Renal cortical epithelial cell (primary cell): ENCODE data around the gene GJB2. TPM values are rescaled to one million over a fixed set of nuclear protein-coding genes. Genes with fewer than 3 reads are reported as not detected.
"Not testable (repeated sequence)": the region's sequence is repeated elsewhere in the genome, so short reads cannot be mapped to it uniquely, and the experiment has no call there.

Experiments
- DNase-seq: peaks from one replicate; pipeline ENCODE4 v3.0.0-alpha.2; 2011; ENCODE audit warnings: low read depth
- total RNA-seq: library from RNA; depleted of rRNA; stranded (reverse); fragments of >200 nt; gene quantifications from 2 replicates; pipeline ENCODE4 v1.2.3, GENCODE V29; 2014

The GJB2 gene
- total RNA-seq, 1 donor from 2014 or later, result 0.75 TPM

DNA sequence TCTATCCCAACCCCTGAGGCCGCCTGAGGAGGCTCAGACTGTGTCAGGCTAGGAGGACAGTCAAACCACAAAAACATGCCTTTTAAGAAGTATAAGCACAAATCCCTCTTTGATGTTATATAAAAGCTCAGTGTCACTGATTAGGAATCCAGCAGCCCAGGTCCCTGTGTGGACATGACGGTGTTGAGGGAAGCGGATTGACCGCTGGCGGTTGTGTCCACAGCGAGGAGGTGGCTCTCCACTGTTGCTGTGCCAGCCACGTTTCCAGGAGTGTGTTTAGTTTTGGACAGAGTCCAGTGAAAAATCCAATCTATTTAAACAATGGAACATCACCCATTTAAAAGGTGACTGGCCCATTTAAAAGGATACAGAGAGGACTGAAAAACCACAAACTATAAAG is 24.3 kb downstream of the GJB2 start:
- DNase-seq, result no peak

DNA sequence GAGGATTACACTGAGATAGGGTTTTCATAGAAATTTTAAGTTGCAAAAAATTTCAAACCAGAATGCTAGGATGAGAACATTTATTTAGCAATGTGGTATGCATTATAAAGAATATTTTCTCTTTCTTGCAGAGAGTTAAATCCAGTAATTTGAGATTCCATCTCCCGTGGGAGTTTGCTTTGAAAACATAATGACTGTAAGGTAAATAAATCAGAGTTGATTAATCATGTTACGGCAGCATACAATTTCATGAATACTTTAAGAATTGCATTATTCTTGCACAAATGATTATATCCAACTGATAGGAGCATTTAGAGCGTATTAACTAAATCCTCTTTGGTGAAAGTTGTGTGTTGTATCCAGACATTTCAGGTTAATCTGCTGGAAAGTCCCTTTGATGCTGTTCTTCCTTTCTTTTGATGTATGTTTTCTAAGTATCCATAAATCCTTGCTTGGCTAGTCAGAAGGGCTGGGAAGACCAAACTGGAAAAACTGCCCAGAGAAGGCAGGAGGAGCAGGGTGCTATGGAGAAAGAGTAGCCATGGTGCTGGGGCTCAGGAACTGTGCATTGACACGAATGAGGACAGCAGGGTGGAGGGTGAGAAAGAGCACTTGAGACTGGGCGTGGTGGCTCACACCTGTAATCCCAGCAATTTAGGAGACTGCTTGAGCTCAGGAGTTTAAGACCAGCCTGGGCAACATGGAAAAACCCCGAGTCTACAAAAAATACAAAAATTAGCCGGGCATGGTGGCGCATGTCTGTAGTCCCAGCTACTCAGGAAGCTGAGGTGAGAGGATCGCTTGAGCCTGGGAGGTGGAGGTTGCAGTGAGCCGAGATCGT is 27.1 kb downstream of the GJB2 start:
- DNase-seq, result no peak

DNA sequence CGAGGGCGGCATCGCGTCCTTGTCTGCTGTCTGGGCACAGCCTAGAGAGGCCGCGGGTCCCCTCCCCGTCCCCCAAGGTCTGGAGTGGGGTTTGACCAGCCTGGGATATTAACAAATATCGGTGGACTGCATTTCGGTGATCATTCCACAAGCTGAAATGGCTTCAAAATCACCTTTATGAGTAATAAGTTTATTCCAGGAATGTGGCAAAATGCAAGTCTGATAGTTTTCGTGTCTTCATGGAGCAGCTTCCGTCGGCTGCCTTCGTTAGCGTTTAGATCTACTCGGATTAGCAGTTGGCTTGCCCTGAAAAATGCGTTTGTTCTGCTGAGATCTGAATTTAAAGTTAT is 30.8 kb downstream of the GJB2 start:
- no peak for DNase-seq

DNA sequence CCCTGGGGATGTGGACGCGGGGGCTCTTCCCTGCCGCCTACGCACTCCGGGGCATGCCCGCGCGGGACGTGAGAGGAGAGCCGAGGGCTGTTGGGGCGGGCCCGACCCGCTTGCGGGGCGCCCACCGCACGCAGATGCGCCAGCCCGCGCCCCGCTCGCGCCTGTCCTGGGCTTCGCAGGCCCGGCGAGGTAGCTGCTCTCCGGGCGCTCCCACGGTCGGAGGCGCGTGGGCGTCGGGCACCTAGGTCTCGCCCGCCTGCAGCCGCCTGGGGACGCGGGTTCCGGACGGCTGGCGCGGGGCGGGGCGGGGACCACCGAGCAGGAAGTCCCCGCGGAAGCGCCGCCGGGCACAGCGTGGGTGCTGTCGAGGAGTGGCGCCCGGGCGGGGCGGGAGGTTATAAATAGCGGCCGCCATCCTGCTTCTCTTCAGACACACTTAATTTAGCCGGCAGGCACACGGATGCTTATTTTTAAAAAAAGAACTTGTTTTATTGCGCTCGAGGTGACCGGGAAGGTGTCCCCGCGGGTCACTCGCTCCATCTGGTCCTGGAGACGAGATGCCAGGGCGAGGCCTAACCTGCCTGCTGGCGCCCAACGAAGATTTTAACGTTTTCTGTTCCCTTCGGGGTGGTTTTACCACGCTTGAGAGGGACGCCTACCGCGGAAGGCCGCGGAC is 31.3 kb downstream of the GJB2 start:
- no peak for DNase-seq

DNA sequence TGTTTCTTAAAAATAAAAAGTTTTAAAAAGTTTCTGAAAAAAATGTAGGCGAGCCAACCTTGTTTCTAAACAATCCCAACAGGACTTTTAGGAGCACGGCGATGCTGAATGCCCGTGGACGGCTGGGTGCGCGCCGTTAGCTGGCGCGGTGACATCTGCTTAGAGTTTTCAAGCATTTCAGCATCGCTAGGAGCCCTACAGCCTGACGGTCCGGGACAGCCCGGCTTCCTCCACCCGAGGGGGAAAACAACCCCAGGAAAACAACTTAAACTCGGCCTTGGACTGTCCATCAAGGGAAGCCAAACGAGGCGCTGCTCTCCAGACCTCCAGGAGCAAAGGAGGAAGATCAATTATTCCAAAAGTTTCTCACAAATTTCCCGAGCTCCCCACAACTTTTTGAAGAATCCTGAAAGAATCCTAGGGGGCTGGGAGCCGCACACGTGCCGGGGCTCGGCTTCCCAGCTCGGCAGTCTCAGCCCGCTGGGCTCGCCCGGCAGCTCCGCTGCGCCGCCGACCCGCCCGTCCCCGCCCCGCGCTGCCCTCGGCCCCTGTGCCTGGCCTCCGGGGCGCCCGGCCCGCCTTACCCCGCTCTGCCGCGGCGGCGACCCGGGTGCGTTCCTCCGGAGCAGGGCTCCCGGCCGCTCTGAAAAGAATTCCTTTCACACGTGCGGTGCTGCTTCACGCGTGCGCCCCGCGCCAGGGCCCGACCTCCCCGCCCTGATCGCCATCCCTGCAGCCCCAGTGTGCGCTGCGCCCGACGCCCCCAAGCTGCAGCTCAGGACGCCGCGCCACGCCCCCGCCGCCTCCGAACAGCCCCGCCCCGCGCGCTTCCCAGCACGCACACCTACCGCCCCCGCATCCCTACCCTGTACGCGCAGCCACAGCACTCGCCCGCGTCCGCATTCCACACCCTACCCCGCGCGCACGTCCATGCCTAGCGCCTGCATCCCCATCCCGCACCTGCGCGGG is 32.1 kb downstream of the GJB2 start, which contains the start of gene GJA3:
GJA3 (minus strand) TSS at position 747 of the 969 bp plus-strand sequence. CDS start 17,764 bp downstream, outside the sequence.
- no peak for DNase-seq

DNA sequence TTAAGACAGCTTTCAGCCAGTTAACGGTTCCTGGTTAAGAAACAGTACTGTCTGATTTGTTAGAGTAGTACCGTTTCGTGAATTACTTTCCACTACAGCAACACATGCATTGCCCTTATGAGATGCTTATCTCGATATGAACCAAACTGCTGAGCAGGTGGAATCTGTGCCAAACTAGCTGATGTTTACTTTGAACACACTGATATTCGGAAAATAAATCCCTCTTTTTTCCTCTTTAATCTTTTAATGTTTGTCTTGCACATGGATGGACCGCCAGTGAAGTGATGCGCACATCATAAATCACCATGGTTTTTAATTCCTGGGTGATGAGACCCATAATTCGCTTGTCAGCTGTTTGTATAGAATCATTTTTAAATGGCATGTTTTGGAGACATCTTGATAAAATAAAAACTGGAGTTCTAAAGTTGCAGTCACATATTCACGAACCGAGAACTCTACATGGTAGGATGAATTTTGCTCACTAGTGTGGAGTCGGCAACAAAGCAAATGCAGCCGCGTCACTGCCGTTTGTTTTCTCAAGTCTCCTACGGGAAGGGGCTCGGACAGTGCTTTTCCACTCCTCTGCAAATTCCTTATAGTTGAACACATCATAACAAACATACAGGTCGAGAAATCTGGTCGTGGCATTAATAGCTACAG is 33.0 kb downstream of the GJB2 start:
- no peak for DNase-seq

DNA sequence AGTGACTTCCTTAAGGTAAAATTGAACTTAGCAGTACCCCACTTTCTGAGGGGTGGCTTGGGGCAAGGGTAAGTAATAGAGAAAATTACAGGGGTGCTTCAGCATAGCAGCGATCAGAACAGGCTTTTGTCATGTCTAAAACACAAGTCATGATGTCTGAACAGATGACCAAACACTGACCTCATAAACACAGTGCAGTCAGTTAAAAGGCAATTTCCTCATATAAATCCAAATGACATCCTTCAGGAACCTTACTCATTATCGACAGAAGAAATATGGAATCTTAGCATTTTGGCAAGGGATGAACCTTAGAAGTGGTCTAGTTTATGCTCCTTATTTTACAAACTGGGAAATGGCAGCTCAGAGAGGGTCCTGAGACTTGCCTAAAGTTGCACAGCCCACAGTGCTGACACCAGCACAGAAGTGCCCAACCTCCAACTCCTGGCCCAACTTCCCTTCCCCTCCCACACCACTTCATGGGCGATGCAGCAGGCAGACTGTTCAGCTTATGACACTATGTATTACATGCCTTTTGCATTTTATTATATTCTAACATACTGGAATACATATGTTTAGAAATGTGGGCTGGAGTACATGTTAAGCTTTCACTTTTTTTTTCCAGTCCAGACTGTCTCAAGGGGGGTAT is 35.5 kb downstream of the GJB2 start:
- no peak for DNase-seq

DNA sequence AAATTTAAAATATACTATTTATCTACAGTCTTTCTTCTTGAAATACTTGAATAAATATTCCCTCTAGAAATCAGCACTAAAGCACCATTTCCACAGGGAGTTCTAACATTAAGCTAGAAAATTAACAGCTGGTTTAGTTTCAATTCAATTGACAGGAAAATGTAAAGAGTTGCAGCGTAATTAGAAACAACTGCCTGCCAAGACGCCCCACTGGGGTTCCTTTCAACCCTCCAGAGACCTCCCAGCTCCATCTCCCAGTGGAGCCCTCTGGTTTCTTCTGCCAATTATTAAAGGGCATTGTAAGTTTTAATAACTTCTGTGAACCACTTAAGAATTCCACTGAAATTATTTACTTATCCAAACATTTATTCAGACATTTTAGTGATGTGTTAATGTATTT is 36.0 kb downstream of the GJB2 start:
- no peak for DNase-seq

DNA sequence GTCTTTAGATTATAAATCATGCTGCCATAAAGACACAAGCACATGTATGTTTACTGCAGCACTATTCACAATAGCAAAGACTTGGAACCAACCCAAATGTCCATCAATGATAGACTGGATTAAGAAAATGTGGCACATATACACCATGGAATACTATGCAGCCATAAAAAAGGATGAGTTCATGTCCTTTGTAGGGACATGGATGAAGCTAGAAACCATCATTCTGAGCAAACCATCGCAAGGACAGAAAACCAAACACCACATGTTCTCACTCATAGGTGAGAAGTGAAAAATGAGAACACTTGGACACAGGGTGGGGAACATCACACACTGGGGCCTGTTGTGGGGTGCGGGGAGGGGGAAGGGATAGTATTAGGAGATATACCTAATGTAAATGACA is 39.4 kb downstream of the GJB2 start:
- DNase-seq, result not testable (repeated sequence)

DNA sequence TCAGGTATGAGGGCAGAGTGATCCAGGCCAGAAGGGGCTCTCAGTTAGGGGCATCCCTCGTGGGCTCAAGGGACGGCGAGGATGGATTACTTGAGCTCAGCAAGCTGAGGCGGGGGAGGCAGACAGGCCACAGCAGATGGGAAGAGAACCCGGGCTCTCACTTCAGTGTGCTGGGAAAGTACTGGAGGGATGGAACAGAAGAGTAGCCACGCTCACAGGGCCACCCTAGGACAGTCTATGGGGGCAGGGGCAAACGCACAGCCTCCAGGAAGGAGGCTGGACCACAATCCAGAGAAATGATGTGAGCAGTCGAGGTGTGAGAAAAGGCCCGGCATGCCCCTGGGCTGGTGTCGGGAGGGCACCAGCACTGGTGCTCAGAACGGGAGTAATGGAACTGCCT is 41.1 kb downstream of the GJB2 start:
- no peak for DNase-seq

DNA sequence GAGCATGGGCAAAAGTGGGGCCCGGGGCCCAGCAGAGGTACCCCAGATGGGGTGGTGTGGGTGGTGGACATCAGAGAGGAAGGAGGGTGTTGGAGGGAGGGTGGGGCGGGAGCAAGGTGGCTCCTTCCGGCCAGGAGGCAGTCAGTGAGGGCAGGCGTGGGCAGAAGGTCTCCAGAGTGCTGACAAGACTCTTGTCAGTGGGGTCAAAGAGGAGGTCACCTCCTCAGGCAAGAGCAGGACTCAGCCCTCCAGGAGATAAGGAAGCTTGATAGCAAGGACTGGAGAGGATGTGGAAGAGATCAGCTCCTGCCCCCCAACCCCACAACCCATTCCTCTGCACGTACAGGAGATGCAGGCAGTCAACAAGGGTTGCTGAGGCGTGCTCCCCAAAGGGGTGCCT is 41.7 kb downstream of the GJB2 start:
- no peak for DNase-seq

DNA sequence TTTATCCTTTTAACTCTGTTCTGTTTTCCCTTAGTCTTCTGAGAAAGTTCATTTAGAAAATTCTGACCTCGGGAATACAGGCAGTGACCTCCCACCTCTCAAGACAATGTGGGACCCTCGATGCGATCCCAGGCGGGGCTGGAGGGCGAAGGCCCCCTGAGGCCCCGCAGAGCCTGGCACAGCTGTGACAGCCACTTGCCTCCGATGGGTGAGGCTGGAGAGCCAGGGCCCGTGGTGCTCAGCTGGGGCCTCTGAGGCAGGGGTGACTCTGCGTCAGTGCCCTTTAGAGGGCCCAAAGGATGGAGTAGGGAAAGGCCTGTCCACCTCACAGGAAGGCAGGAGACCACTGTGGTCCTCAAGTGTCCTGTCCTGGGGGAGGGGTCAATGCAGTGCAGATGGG is 42.2 kb downstream of the GJB2 start:
- no peak for DNase-seq

DNA sequence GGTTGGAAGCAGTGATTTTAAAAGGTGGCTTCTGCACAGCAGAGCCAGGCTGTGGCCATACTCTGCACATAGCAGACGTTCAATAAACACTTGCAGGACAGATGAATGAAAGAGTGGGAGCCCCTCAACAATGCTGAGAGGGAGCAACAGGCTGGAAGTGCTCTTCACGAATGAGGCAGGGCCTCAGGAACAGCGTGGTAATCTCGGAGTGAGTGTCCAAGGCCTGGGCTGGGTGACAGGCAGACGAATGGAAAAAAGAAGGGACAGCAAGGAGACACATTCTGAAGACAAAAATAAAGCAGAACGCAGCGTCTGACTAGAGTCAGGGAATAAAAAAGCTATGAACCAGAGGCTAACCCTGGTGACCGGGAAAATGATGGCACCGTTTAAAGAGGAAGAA is 43.0 kb downstream of the GJB2 start:
- no peak for DNase-seq

DNA sequence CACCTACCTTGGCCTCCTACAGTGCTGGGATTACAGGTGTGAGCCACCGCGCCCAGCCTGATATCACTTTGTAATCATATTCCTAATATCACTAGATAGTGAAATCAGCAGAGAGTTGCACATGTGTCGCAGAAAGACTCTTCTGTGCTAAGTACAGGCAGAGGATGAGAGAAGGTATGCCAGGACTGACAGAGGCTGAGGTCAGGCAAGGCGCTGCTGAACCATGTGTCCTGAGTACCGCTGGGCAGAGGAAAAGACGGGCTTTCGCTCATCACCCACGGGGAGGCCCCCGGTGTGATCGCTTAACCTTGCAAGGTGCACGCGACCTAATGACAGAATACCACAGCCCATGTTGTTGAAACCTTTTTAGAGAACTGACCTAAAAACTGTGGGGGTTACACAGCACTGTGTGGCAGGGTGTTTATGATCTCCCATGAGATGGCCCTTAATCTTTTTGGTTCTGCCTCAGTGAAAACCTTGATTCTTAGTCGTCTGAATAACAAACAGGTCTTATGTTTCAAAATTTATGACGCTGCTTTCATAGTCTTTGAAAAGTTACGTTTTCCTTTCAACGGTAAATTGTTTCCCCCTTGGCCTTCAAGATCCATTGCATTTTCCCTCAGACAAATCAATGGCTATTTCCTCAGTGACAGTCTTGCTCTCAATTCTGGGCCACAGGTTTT is 44.1 kb downstream of the GJB2 start:
- DNase-seq, result no peak

DNA sequence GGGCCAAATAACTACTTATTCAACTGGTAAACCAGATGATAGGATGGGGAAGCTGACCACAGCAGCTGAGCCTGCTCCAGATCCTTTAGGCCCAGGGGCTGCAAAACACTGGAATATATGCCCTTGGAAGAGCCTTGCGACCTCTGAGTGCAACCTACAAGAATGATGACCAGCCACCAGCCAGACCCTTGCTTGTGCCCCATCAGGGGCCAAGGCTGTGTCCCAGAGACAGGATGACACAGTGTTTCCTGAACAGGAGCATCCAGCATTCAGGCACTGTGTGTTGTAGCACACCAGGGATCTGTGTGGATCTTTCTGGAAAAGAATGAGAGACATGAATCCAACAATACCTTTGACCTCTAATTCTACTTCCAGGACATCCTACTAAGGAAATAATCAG is 46.4 kb downstream of the GJB2 start:
- no peak for DNase-seq

DNA sequence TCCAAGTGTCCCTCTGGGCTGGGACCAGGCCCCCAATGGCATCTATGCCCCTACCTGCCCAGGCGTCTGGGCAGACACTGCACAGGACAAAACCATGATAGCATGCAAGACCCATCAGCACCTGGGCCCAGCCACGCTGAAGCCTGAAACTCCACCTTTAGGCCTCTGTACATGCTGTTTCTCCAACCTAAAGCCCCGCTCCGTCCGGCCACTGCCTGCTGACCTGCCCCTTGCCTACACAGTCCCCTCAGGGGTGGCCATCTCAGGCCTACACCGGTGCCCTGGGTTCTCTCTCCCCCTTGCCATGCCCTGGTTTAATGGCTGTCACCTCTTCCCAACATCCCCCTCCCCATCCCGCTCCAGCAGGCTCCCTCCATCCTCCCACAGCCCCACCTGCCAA is 47.2 kb downstream of the GJB2 start:
- DNase-seq, result no peak

DNA sequence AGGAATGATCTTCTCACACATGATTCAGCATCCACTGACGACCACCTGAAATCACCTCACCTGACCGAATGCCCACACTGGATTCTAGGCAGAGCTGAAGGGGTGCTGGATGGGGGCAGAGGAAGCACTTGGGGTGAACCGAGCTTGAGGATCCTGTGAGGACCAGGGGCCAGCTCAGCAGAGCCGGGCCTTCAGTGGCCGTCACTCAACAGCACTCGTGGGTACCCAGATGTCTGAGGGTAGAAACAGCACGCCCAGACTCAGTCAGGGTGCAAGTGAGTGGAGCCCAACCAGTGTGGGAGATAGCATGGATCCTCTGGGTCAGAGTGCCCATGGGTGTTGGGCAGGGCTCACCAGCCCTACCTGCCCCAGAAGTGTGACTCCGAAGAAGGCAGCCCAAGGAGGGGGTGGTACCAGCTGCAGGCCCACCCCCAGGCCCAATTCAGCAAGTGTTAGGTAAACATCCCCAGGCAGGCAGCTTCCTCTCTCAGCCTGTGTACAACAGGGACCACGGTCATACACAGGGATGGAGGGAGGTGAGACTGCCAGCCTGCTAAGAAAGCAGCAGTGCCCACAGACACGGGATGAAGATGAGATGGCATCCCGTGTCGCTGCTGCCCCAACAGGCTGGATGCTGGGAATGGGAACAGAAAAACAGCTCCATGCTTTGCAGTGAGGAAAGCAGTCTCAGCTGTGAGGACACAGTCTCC is 48.4 kb downstream of the GJB2 start:
- DNase-seq, result no peak

DNA sequence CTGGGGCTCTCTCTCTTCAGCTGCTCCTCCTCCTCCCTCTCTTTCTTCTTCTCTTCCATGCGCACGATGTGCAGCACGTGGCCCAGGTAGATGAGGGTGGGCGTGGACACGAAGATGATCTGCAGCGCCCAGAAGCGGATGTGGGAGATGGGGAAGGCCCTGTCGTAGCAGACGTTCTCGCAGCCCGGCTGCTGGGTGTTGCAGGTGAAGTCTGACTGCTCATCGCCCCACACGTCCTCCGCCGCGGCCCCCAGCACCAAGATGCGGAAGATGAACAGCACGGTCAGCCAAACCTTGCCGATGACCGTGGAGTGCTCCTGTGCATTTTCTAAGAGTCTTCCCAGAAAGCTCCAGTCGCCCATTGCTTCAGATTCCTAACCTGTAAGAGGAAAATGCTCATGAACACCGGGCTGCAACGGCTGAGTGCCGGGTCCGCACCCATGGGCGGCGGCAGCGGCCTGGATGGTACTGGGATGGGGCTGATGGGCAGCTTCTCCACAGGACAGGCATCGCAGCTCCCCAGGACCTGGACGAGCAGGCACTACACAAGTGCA is 49.7 kb downstream of the GJB2 start:
- DNase-seq, result no peak

DNA sequence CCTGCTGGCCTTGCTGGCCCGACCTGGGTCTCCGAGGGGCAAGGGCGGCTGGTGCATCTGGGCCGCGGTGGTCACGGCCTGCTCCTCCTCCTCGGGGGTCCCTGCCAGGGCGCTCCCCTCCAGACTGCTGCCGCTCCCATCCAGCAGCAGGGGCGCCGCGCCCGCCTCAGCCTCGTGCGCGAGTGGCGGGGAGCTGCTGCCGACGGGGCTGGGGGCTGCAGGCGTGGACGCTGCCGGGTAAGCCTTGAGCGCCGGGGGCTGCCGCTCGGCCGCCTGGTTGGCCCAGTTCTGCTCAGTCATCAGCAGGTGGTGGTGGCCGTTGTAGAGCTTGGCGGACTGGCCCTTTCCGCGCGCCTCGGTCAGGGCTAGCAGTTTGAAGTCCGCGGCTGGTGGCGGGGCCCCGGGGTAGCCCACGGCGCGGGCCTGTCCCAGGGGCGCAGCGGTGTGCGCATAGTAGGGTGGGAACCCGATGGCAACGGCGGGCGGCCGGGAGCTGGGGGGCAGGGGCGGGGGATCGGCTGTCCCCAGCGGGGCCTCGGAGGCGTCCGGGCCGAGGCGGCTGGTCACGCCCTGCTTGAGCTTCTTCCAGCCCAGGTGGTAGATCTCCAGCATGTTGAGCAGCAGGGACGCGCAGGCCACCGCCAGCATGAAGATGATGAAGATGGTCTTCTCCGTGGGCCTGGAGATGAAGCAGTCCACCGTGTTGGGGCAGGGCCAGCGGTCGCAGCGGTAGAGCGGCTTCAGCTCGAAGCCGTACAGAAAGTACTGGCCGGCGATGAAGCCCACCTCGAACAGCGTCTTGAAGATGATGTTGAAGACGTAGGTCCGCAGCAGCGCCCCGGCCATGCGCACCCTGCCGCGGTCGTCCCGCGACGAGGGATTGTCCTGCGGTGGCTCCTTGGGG is 50.5 kb downstream of the GJB2 start:
- no peak for DNase-seq
